Upper lobe of right lung (tissue), 1 donor: ENCODE data around the gene INPP4B. TPM values are rescaled to one million over a fixed set of nuclear protein-coding genes. Genes with fewer than 3 reads are reported as not detected.

Source experiments
- ATAC-seq: fragments of 200-7000 bp; cut with Tn5 transposase; one replicate; pipeline ENCODE4 v1.9.1; 2020; ENCODE audit warnings: mild to moderate bottlenecking, moderate library complexity
- DNase-seq: peaks from one replicate; pipeline ENCODE4 v3.0.0-alpha.2; 2020
- H3K27ac ChIP-seq: fragments of 200-600 bp; one replicate; pipeline ENCODE4 v1.8.0; 2022
- H3K27me3 ChIP-seq: fragments of 200-600 bp; one replicate; pipeline ENCODE4 v1.8.0; 2022; ENCODE audit warnings: mild to moderate bottlenecking
- H3K36me3 ChIP-seq: fragments of 200-600 bp; one replicate; pipeline ENCODE4 v1.8.0; 2022
- H3K4me1 ChIP-seq: fragments of 200-600 bp; one replicate; pipeline ENCODE4 v1.8.0; 2022
- H3K4me3 ChIP-seq: fragments of 200-600 bp; one replicate; pipeline ENCODE4 v1.8.0; 2022; ENCODE audit warnings: mild to moderate bottlenecking
- H3K9me3 ChIP-seq: fragments of 200-600 bp; one replicate; pipeline ENCODE4 v1.8.0; 2022
- intact Hi-C: fragments of 100-400 bp; cut with DNase I; formaldehyde crosslinking; loops from one replicate; pipeline ENCODE4 v1.11.0; 2022
- total RNA-seq: library from RNA; stranded (reverse); fragmentation: NEBNext Ultra II Directional; extraction: Animal tissue kit (Norgen Biotek cat#: 25700); gene quantifications from one replicate; pipeline ENCODE4 v1.2.1, GENCODE V29; 2021
- TF ChIP-seq, protein P1 (sequence below): fragments of 200-600 bp; IDR thresholded peaks from one replicate; pipeline ENCODE4 v1.8.0; 2022; ENCODE audit warnings: antibody characterized with exemption
- donor health status: DM: no; HTN: yes; CAD: no; lungs with severe emphysema.

The INPP4B gene
- total RNA-seq, 1 donor from 2014 or later: 20.7 TPM

DNA sequence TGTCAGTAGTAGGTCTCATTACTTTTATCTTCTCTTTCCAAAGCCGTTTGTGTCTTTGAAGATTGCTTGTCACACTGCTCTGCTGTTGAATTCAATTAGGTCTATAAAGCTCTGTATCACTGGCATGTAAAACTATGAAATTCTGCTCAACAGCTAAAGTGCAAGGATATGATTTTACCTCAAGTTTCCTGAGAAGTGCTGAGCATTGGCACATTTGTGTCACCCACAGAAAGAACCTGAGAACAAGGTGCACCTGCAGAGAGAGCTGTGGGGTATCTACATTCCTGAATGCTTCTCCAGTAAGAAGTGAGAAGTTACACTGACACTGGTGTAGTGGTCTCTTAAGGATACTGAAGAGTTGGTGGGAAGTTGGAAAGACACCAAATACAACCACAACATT lies 274.0 kb downstream of the INPP4B start:
- H3K9me3 ChIP-seq: no peaks in the 10 kb centered on the region
- H3K36me3 ChIP-seq: no peaks in the 10 kb centered on the region
- ATAC-seq (no peak), DNase-seq (no peak)
- no peaks in the 10 kb centered on the region for H3K27me3 ChIP-seq
- H3K4me1 ChIP-seq: peaks cover 7% of the 10 kb centered on the region
- no peak overlapping the region for H3K4me3 ChIP-seq
- intact Hi-C loops: no loop called here
- TF ChIP-seq, protein P1, sequence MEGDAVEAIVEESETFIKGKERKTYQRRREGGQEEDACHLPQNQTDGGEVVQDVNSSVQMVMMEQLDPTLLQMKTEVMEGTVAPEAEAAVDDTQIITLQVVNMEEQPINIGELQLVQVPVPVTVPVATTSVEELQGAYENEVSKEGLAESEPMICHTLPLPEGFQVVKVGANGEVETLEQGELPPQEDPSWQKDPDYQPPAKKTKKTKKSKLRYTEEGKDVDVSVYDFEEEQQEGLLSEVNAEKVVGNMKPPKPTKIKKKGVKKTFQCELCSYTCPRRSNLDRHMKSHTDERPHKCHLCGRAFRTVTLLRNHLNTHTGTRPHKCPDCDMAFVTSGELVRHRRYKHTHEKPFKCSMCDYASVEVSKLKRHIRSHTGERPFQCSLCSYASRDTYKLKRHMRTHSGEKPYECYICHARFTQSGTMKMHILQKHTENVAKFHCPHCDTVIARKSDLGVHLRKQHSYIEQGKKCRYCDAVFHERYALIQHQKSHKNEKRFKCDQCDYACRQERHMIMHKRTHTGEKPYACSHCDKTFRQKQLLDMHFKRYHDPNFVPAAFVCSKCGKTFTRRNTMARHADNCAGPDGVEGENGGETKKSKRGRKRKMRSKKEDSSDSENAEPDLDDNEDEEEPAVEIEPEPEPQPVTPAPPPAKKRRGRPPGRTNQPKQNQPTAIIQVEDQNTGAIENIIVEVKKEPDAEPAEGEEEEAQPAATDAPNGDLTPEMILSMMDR: no peak
- H3K27ac ChIP-seq: no peak overlapping the region

DNA sequence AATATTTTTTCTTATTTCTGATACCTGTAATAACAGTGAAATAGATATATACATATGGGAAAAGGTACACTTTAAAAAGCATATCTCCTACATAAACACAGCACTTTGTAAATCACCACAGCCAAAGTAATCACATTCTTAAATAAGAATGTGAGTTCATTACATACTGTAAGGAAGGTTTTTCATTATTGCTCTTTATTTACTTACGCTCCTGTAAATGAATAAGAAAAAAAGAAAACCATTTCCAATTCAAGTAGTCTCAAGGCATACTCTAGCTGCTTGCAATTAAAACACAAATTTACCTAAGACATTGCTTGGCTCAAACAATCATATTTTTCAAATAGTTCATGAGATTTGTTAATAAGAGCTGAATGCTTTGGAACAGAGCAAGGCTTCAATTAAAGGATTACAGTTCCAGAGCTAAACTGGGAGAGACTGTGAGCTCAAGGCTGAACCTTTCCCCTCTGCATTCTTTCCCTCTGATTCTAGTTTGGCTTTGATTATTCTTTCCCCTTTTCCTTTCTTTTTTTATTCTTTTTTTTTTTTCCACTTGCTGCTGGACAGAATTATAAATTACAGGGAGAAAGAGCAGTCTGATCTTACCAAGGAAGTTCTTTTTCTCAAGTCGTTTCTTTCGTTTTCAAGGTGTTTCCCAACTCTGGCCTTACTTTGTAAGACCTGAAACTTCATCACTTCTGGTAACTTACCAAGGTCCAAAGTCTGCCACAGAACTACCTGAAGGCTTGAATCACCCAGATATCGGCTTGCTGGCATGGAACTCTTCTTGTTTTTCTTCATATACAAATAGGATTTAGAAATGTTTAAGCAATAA lies 278.3 kb downstream of the INPP4B start:
- intact Hi-C loops: no loop called here
- H3K9me3 ChIP-seq: no peaks in the 10 kb centered on the region
- ATAC-seq (peak; percentile 51), DNase-seq (no peak)
- peak overlapping the region; percentile 58 for H3K27ac ChIP-seq
- no peaks in the 10 kb centered on the region for H3K27me3 ChIP-seq
- TF ChIP-seq, protein P1: no peak
- H3K4me3 ChIP-seq: peak overlapping the region; percentile 28
- no peaks in the 10 kb centered on the region for H3K36me3 ChIP-seq
- peaks cover 7% of the 10 kb centered on the region for H3K4me1 ChIP-seq

DNA sequence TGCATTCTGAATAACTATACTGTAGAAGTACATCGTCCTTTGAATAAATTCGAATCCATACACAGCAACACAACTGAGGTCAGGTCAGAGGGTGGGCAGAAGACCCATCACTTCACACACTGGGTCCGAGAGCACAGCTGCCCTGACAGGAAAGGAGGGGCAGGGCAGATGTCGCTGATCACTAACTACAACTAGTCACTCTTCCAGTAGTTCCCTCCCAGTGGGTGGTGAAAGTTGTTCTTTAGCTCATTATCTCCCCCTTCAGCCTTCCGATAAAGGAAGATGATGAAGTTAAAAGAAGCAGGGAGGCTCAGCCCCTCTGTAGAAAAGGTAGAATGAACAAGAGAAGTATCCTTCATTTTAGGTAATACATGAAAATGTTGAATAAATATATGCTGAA lies 278.9 kb downstream of the INPP4B start:
- peak overlapping the region; percentile 20 for H3K27ac ChIP-seq
- intact Hi-C loops: no loop called here
- DNase-seq (no peak), ATAC-seq (peak; percentile 49)
- no peak overlapping the region for H3K4me3 ChIP-seq
- H3K27me3 ChIP-seq: no peaks in the 10 kb centered on the region
- no peaks in the 10 kb centered on the region for H3K36me3 ChIP-seq
- peaks cover 7% of the 10 kb centered on the region for H3K4me1 ChIP-seq
- TF ChIP-seq, protein P1: no peak
- no peaks in the 10 kb centered on the region for H3K9me3 ChIP-seq

DNA sequence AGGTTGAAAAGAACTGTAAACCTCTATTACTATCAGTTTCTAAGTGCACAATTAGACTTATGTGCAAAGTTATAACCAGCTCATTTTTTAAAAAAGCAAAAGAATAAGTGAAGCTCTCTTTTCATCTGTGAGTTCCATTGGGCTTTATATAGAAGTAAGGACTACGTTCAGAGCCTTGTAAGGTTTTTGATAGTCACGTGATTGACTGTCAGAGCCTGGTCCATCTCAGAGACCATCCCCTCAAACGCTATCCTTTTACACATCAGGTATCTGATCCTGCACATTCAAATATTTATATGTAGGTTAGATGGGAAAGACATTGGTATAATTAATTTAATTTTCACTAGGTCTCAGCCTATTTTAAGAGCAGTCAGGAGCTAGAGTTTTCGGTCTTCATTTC lies 279.3 kb downstream of the INPP4B start:
- H3K4me3 ChIP-seq: no peak overlapping the region
- H3K27ac ChIP-seq: peak overlapping the region; percentile 20
- no peaks in the 10 kb centered on the region for H3K9me3 ChIP-seq
- TF ChIP-seq, protein P1: no peak
- H3K27me3 ChIP-seq: no peaks in the 10 kb centered on the region
- no peak for ATAC-seq
- H3K36me3 ChIP-seq: no peaks in the 10 kb centered on the region
- H3K4me1 ChIP-seq: peaks cover 7% of the 10 kb centered on the region
- intact Hi-C loops: no loop called here
- no peak for DNase-seq

DNA sequence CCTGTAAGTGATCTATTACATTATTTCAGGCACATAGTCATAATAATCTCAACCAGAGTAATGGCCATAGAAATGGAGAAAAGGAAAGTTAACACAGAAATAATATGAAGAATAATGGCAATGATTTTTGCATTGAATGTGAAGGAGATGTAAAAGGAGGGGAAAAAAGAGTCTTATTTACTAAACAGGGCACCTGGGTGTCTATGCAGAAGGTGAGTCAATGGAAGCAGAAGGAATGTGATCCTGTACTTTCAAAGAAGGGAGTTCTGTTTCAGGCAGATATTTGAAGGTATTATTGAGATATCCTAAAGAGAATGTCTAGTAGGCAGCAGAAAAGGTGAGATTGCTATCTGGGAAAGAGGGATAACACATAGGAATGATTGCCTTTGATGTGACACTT lies 279.9 kb downstream of the INPP4B start:
- Histone ChIP-seq H3K4me3 (no peak overlapping the region), H3K27me3 (no peaks in the 10 kb centered on the region), H3K27ac (no peak overlapping the region), H3K9me3 (no peaks in the 10 kb centered on the region), H3K4me1 (peaks cover 7% of the 10 kb centered on the region), H3K36me3 (no peaks in the 10 kb centered on the region)
- ATAC-seq: no peak
- intact Hi-C loops: no loop called here
- DNase-seq: no peak
- TF ChIP-seq, protein P1: no peak
